Liver (tissue), 3 donors: Measurements from ENCODE around the gene PERCC1.

Experiments used
- CTCF ChIP-seq: fragments of 150-350 bp; IDR thresholded peaks from 2 replicates; pipeline ENCODE4 v1.5.1; 2017; ENCODE audit warnings: improper control_type of control experiment, low read depth, low read length; ENCODE audit not compliant: missing input control
- HNF4G ChIP-seq: IDR thresholded peaks from 2 replicates; pipeline ENCODE4 v1.6.1; 2016; ENCODE audit warnings: antibody characterized with exemption
- REST ChIP-seq: IDR thresholded peaks from 2 replicates; pipeline ENCODE4 v1.6.1; 2016; ENCODE audit warnings: antibody characterized with exemption, mild to moderate bottlenecking
- donor health status: healthy.
- donor health status: healthy.

GRCh38 chr16:1401758-1402154, 29.1 kb upstream of the PERCC1 start:
- TF ChIP-seq HNF4G (no peak), CTCF (no peak), REST (no peak)
